Kidney (tissue), 14 donors: ENCODE measurements around the gene TTYH1. TPM values are rescaled to one million over a fixed set of nuclear protein-coding genes. Genes with fewer than 3 reads are reported as not detected.
"Not testable (repeated sequence)": the region's sequence is repeated elsewhere in the genome, so short reads cannot be mapped to it uniquely, and the experiment has no call there.

ENCODE experiments used
- DNase-seq, 5 donors: peaks; one replicate each; pipeline ENCODE4 v3.0.0-alpha.2; 2013 to 2020
- FAIRE-seq: peaks from 2 replicates; lab custom pipeline; 2012; peaks lifted over from hg19 to GRCh38; lab: Jason Lieb, UNC
- H3K27ac ChIP-seq, 2 donors: one replicate each; pipeline ENCODE4 v1.7.0; 2013; ENCODE audit warnings: low read depth in 2 of 2, low read length in 2 of 2, inconsistent platforms in 1 of 2
- H3K27me3 ChIP-seq: one replicate; pipeline ENCODE4 v1.7.1; 2013; ENCODE audit warnings: low read length, inconsistent platforms; ENCODE audit not compliant: control insufficient read depth, insufficient read depth
- H3K36me3 ChIP-seq, 3 donors: one replicate each; pipeline versions ENCODE4 v1.7.0 to v1.7.1; 2013; ENCODE audit warnings: low read length in 3 of 3, control low read depth in 1 of 3, inconsistent platforms in 1 of 3; ENCODE audit not compliant: insufficient read depth in 3 of 3, control insufficient read depth in 2 of 3
- H3K4me1 ChIP-seq, 3 donors: one replicate each; pipeline versions ENCODE4 v1.7.0 to v1.7.1; 2013; ENCODE audit warnings: low read length in 3 of 3, inconsistent platforms in 1 of 3, low read depth in 1 of 3; ENCODE audit not compliant: control insufficient read depth in 2 of 3, insufficient read depth in 2 of 3
- H3K4me3 ChIP-seq, 3 donors: one replicate each; pipeline versions ENCODE4 v1.7.0 to v1.8.1; 2013; ENCODE audit warnings: low read length in 3 of 3, control low read depth in 1 of 3, inconsistent platforms in 1 of 3
- H3K9ac ChIP-seq, 3 donors: one replicate each; pipeline versions ENCODE4 v1.7.0 to v1.7.1; 2013; ENCODE audit warnings: low read length in 3 of 3, control low read depth in 1 of 3, inconsistent platforms in 1 of 3
- H3K9me3 ChIP-seq, 3 donors: one replicate each; pipeline versions ENCODE4 v1.7.0 to v1.7.1; 2013; ENCODE audit warnings: low read length in 3 of 3, control low read depth in 1 of 3, inconsistent platforms in 1 of 3; ENCODE audit not compliant: control insufficient read depth in 2 of 3, insufficient read depth in 1 of 3
- intact Hi-C: fragments of 100-400 bp; cut with DNase I; formaldehyde crosslinking; loops from one replicate; pipeline ENCODE4 v1.11.1; 2022
- polyA plus RNA-seq: library from polyadenylated mRNA; stranded (reverse); fragments of 350-450 nt; fragmentation: Illumina TruSeq; extraction: RNeasy Lipid Tissue Mini Kit (QIAGEN cat#74804); gene quantifications from one replicate; pipeline ENCODE4 v1.2.3, GENCODE V29; 2014; ENCODE audit warnings: low read depth, low replicate concordance; ENCODE audit not compliant: insufficient read depth
- total RNA-seq: library from RNA; stranded (reverse); fragmentation: NEBNext Ultra II Directional; extraction: Animal tissue kit (Norgen Biotek cat#: 25700); gene quantifications from one replicate; pipeline ENCODE4 v1.2.1, GENCODE V29; 2021
- TF ChIP-seq, protein P1 (sequence below): IDR thresholded peaks from 3 replicates; pipeline ENCODE4 v1.5.1; 2012; ENCODE audit warnings: mild to moderate bottlenecking, moderate library complexity, borderline replicate concordance; ENCODE audit not compliant: insufficient read depth; ENCODE audit errors: extremely low read depth
- donor health status: control.
- donor health status: control.
- donor health status: control.
- donor health status: control.
- donor health status: control.
- donor health status: DM: yes; HTN: yes; CAD: no.
- donor health status: Normal renal cell carcinoma (clear cell type).

TTYH1 gene
- total and polyA plus RNA-seq, 2 donors from 2014 or later, result 1.5 to 1.9 TPM

DNA sequence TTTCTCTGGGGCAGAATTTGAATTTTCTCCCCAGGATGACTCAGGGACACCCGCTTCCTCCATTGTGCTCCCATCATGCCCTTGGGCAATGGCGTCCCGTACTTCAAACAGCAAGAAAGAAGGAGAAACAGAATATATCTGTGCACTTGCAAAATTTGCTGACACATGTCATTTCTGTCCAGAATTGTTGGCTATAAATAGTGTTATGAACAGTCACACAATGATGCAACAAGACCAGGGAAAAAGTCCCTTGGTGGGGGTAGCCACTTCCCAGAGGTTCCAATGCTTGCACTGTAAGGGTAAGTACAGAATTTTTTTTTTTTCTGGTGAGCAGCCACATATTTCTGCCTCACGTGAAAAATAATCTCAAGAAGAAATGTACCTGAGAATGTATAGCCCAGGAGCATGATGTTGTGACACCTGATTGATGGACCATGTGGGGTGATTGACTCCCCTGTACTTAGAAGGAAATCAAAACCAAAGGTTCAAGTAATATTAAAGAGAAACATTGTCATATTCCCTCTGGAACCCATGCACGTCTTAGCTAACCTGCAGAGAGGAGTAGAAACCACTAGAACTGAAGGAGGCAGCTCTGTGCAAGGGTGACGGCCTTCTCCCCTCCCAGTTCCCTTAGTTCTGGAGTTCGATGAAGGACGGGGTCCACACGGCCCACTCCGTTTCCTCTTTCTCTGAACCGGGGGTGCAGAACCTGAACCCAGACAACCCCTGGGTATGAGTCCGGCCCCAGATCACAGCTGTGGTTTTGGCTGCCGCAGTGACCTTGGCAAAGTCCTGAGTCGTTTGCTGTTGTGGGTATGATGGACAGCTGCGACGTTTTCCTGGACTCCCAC, 41.3 kb upstream of the TTYH1 start:
- H3K27me3 ChIP-seq, result no peaks in the 10 kb centered on the region
- intact Hi-C loops, result no loop called here
- H3K4me1 ChIP-seq, result no peaks in the 10 kb centered on the region
- no peak for FAIRE-seq
- H3K9ac ChIP-seq, result no peak overlapping the region
- DNase-seq, result peak in 1 of 5 donors; percentile 46
- H3K27ac ChIP-seq, result no peak overlapping the region
- no peaks in the 10 kb centered on the region for H3K9me3 ChIP-seq
- H3K36me3 ChIP-seq, result no peaks in the 10 kb centered on the region
- TF ChIP-seq, protein P1, sequence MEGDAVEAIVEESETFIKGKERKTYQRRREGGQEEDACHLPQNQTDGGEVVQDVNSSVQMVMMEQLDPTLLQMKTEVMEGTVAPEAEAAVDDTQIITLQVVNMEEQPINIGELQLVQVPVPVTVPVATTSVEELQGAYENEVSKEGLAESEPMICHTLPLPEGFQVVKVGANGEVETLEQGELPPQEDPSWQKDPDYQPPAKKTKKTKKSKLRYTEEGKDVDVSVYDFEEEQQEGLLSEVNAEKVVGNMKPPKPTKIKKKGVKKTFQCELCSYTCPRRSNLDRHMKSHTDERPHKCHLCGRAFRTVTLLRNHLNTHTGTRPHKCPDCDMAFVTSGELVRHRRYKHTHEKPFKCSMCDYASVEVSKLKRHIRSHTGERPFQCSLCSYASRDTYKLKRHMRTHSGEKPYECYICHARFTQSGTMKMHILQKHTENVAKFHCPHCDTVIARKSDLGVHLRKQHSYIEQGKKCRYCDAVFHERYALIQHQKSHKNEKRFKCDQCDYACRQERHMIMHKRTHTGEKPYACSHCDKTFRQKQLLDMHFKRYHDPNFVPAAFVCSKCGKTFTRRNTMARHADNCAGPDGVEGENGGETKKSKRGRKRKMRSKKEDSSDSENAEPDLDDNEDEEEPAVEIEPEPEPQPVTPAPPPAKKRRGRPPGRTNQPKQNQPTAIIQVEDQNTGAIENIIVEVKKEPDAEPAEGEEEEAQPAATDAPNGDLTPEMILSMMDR, result no peak
- no peak overlapping the region for H3K4me3 ChIP-seq

DNA sequence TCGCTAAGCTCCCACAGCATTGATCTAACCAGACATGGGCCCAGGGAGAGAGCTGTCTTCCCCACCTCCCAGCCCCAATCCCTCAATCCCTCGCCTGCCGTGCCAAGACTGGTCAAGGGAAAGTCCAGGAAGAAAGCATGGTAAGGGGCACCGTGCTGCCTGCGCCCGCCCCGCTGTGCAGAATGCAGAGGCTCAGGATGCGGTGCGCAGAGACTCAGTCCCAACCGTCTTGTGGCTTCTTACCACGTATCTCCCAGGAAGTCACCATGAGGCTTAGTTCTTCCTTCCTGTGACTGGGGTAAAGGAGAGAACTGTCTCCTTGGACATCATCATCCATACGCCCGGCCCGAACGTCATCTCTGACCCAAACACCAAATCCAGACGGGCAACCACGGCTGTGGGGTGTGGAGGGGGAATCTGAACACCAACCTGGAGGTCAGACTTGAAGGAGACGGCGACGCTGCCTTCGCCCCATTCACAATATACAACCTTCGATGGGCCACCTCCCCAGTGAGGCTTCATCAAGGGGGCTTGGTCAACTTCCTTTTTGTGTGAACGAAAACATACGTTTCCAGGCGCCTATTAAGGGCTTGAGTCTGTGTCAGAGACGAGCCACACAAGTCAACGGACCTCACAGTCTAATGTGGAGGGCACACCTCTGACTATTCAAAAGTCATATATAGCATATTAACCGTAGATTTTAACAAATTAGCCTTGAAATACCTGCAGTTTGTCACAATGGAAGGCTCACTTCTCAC, 39.9 kb upstream of the TTYH1 start:
- H3K27ac ChIP-seq, H3K9me3 ChIP-seq, FAIRE-seq, intact Hi-C loops, H3K4me3 ChIP-seq, H3K4me1 ChIP-seq, H3K36me3 ChIP-seq, H3K27me3 ChIP-seq, H3K9ac ChIP-seq: not testable (repeated sequence)
- DNase-seq, result peak in 1 of 5 donors; percentile 48

DNA sequence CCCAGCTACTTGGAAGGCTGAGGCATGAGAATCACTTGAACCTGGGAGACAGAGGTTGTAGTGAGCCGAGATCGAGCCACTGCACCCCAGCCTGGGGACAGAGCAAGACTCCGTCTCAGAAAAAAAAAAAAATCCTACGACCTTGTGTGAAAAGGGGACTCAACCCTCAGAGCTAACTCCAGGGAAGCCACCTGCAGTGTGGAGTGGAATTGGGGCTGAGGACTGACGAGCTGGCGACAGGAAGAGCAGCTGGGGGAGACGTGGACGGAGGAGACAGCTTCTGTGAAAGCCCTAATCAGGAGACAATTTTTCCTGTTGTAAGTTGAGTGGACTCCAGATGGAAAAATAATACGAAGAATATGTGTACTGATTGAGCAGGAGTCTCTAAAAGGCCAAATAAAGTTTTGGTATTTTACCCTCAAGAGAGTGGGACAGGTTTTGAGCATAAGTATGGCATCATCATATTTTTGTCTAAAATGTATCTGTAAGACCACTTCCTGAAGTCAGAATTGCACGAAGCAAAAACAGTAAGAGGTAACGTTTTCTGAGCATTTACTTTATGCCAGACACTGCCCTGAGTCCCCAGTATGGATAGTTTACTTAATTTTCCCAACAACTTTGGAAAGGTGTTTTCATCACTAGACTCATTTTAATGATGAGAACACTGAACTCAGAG, 38.5 kb upstream of the TTYH1 start:
- FAIRE-seq, result no peak
- TF ChIP-seq, protein P1, result no peak
- Histone ChIP-seq H3K9ac (no peak overlapping the region), H3K9me3 (no peaks in the 10 kb centered on the region), H3K36me3 (no peaks in the 10 kb centered on the region), H3K27me3 (no peaks in the 10 kb centered on the region), H3K4me1 (no peaks in the 10 kb centered on the region), H3K4me3 (no peak overlapping the region), H3K27ac (no peak overlapping the region)
- intact Hi-C loops, result no loop called here
- DNase-seq, result peak in 1 of 5 donors; percentile 30
